Measurements from ENCODE around the gene MAP2K4. TPM values are rescaled to one million over a fixed set of nuclear protein-coding genes. Genes with fewer than 3 reads are reported as not detected.

The MAP2K4 gene
- total RNA-seq, 1 donor from 2014 or later, result 57.9 TPM

DNA sequence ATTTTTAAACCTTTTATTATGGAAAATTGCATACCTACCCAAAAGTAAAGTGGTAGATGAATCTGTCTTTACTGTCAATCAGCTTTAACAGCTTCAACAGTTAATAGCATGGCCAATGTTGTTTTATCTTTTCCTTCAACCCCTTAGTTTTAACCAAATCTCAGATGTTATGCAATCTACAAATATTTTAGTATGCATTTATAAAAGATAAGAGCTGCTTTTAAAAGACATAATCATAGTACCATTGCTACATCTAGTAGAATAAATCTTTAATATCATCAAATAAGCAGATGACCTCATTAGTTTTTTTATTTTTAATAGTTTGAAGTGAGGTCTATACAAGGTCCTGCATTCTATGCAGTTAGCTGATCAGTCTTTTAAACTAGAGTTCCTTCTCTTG, 37.9 kb downstream of the MAP2K4 start:
- DNase-seq (ENCODE audit: low spot score in 2 of 2, unreplicated experiment in 2 of 2), result no peak
- Mint-ChIP-seq H3K27ac (no peak overlapping the region), H3K4me3 (no peak overlapping the region), H3K36me3 (peaks cover 16% of the 10 kb centered on the region), H3K4me1 (peaks cover 25% of the 10 kb centered on the region), H3K27me3 (ENCODE audit: low read depth) (no peaks in the 10 kb centered on the region), H3K9me3 (no peaks in the 10 kb centered on the region)
- TF ChIP-seq, protein P1, sequence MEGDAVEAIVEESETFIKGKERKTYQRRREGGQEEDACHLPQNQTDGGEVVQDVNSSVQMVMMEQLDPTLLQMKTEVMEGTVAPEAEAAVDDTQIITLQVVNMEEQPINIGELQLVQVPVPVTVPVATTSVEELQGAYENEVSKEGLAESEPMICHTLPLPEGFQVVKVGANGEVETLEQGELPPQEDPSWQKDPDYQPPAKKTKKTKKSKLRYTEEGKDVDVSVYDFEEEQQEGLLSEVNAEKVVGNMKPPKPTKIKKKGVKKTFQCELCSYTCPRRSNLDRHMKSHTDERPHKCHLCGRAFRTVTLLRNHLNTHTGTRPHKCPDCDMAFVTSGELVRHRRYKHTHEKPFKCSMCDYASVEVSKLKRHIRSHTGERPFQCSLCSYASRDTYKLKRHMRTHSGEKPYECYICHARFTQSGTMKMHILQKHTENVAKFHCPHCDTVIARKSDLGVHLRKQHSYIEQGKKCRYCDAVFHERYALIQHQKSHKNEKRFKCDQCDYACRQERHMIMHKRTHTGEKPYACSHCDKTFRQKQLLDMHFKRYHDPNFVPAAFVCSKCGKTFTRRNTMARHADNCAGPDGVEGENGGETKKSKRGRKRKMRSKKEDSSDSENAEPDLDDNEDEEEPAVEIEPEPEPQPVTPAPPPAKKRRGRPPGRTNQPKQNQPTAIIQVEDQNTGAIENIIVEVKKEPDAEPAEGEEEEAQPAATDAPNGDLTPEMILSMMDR (IDR thresholded peaks at IDR 0.05; ENCODE audit: unreplicated experiment), result no peak

DNA sequence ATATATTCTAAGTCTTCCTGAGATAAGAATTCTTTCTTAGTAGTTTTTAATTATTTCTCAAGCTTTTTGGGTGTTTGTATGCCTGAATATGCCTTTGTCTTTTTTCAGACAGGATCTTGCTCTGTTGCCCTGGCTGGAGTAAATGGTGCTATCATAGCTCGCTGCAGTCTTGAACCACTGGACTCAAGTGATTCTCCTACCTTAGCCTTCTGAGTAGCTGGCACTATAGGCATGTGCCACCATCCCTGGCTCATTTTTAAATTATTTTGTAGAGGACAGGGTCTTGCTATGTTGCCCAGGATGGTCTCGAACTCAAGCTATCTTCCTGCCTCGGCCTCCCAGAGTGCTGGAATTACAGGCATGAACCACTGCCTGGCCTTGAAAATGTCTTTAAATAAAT, 41.6 kb downstream of the MAP2K4 start:
- no peak for DNase-seq (ENCODE audit: low spot score in 2 of 2, unreplicated experiment in 2 of 2)
- Mint-ChIP-seq H3K36me3 (peaks cover 29% of the 10 kb centered on the region), H3K4me3 (no peak overlapping the region), H3K9me3 (peaks cover 8% of the 10 kb centered on the region), H3K27me3 (ENCODE audit: low read depth) (no peaks in the 10 kb centered on the region), H3K4me1 (peaks cover 7% of the 10 kb centered on the region), H3K27ac (no peak overlapping the region)
- TF ChIP-seq, protein P1 (IDR thresholded peaks at IDR 0.05; ENCODE audit: unreplicated experiment), result no peak

DNA sequence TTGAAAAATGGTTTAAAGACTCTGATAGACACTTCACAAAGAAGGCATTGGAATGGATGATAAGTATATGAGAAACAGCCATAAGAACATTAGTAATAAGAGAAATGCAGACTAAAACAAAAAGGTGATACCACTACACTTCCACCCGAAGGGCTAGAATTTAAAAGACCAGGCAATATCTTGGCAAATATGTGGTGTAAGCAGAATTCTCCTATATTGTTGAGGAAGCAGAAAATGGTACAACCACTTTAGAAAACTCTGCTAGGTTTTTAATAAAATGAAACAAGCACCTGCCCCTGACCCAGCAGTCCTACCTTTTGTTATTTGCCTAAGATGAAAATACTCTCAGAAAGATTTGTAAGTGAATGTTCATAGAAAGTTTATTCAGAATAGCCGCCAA, 43.7 kb downstream of the MAP2K4 start:
- Mint-ChIP-seq H3K9me3 (peaks cover 8% of the 10 kb centered on the region), H3K36me3 (peaks cover 23% of the 10 kb centered on the region), H3K4me1 (peaks cover under 1% of the 10 kb centered on the region), H3K27me3 (ENCODE audit: low read depth) (no peaks in the 10 kb centered on the region), H3K27ac (no peak overlapping the region), H3K4me3 (no peak overlapping the region)
- no peak for DNase-seq (ENCODE audit: low spot score in 2 of 2, unreplicated experiment in 2 of 2)
- TF ChIP-seq, protein P1 (IDR thresholded peaks at IDR 0.05; ENCODE audit: unreplicated experiment), result no peak

DNA sequence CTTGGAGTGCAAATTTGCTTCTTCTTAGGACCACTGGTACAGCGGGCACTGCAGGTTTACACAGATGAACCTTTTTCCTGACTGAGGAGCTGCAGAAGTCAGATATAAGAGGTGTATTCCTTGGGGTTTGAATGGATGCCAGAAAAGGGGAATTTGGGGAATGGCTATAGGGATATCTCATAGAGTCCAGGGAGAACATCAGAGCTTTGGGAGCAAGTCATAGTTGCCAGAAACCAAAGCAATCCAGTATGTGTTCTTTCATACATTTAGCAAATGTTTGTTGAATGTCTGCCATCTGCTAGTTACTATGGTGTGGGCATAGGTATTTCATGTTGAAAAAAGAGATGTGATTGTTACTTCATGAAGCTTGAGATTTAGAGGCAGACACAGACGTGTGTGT, 46.8 kb downstream of the MAP2K4 start:
- H3K4me1 Mint-ChIP-seq, result no peaks in the 10 kb centered on the region
- TF ChIP-seq, protein P1 (IDR thresholded peaks at IDR 0.05; ENCODE audit: unreplicated experiment), result no peak
- no peak for DNase-seq (ENCODE audit: low spot score in 2 of 2, unreplicated experiment in 2 of 2)
- H3K9me3 Mint-ChIP-seq, result peaks cover 8% of the 10 kb centered on the region
- H3K27me3 Mint-ChIP-seq (ENCODE audit: low read depth), result no peaks in the 10 kb centered on the region
- no peak overlapping the region for H3K4me3 Mint-ChIP-seq
- peaks cover 21% of the 10 kb centered on the region for H3K36me3 Mint-ChIP-seq
- H3K27ac Mint-ChIP-seq, result no peak overlapping the region

DNA sequence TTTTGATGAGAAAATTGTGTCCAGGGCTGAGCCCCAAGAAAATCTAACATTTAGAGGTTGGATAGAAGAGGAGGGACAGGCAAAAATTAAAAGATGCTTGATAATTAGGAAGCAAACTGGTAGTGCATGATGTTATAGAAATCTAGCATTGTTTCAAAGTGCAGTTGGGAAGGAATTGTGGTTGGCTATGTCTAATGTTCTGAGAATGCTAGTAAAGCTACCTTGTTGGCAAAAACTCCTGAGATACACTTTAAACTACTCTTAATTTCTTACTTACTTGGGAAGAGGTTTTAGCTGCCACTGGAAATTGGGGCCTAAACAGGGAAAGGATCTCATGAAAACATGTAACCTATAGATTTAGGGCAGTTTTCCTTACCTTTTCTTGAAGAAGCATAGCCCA, 48.3 kb downstream of the MAP2K4 start:
- H3K27me3 Mint-ChIP-seq (ENCODE audit: low read depth), result no peaks in the 10 kb centered on the region
- no peak overlapping the region for H3K4me3 Mint-ChIP-seq
- H3K9me3 Mint-ChIP-seq, result peaks cover 9% of the 10 kb centered on the region

More for the DNA sequence above, 48.3 kb downstream of the MAP2K4 start:
- H3K27ac Mint-ChIP-seq, result no peak overlapping the region
- H3K4me1 Mint-ChIP-seq, result no peaks in the 10 kb centered on the region
- TF ChIP-seq, protein P1 (IDR thresholded peaks at IDR 0.05; ENCODE audit: unreplicated experiment), result no peak
- no peak for DNase-seq (ENCODE audit: low spot score in 2 of 2, unreplicated experiment in 2 of 2)
- H3K36me3 Mint-ChIP-seq, result peaks cover 24% of the 10 kb centered on the region

All from mesothelial cell of epicardium (in vitro differentiated cells).